GM12891 (cell line): ENCODE results near the gene RPL32.

Experiments
- POLR2A ChIP-seq: IDR thresholded peaks from 2 replicates; pipeline ENCODE4 v1.6.1; 2011; ENCODE audit warnings: low read depth, low read length, control low read depth
- POLR2AphosphoS5 ChIP-seq: IDR thresholded peaks from 2 replicates; pipeline ENCODE4 v1.6.1; 2011; ENCODE audit warnings: low read depth, low read length, control low read depth
- POU2F2 ChIP-seq: IDR thresholded peaks from 2 replicates; pipeline ENCODE4 v1.6.1; 2011; ENCODE audit warnings: low read depth, mild to moderate bottlenecking, control low read depth, low read length, moderate library complexity

DNA sequence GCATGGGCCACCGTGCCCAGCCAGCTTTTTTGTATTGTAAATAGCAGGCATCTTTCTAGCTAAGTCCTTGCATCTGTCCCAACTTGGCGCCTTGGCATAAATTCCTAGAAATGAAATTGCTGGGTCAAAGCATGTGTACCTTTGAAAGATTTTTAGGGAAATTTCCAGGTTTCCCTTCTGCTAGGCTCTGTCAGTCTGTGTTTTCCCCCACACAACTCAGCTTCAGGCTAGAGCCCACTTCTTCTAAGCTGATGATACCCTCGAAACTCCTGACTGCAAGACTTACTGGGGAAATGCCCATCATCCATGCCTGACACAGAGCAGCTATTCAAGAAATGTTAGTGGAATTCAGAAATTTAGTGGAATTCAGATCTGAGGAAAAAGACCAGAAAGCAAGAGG is 10.8 kb upstream of the RPL32 start:
- TF ChIP-seq POLR2A (no peak), POU2F2 (no peak), POLR2AphosphoS5 (no peak)
